PC-9 (cell line): ENCODE data around the gene IFT57.

Source experiments
- EZH2 ChIP-seq: fragments of 200-600 bp; sonication (generic); IDR thresholded peaks from 2 replicates; pipeline ENCODE4 v1.8.0; 2017; ENCODE audit warnings: antibody characterized with exemption, low read depth
- TF ChIP-seq, protein P1 (sequence below): fragments of 200-600 bp; sonication (generic); conservative IDR thresholded peaks from 2 replicates; pipeline ENCODE4 v1.6.1; 2017; ENCODE audit warnings: mixed run types, antibody characterized with exemption, mild to moderate bottlenecking, moderate library complexity

DNA sequence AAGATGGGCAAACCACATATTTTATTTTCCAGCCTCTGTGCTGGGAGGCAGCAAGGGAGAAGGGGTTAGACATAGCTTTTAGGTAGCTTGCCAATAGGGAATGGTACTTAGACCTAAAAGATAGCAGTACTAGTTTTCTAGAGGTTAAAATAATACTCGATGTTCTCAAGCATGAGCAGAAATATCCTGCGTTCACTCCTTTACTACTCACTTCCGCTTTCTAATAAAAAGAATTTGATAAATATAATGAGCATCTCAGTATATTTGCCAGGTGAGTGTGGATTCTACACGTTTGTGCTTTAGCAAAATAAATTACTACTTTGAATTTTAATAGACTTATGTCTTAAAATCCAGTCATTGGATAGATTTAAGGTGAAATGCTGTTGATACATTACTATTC is 92.0 kb downstream of the IFT57 start:
- TF ChIP-seq, protein P1, sequence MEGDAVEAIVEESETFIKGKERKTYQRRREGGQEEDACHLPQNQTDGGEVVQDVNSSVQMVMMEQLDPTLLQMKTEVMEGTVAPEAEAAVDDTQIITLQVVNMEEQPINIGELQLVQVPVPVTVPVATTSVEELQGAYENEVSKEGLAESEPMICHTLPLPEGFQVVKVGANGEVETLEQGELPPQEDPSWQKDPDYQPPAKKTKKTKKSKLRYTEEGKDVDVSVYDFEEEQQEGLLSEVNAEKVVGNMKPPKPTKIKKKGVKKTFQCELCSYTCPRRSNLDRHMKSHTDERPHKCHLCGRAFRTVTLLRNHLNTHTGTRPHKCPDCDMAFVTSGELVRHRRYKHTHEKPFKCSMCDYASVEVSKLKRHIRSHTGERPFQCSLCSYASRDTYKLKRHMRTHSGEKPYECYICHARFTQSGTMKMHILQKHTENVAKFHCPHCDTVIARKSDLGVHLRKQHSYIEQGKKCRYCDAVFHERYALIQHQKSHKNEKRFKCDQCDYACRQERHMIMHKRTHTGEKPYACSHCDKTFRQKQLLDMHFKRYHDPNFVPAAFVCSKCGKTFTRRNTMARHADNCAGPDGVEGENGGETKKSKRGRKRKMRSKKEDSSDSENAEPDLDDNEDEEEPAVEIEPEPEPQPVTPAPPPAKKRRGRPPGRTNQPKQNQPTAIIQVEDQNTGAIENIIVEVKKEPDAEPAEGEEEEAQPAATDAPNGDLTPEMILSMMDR = no peak
- no peak for TF ChIP-seq EZH2
